GM19099 (cell line): ENCODE results near the gene VGF.

Experiments
- POLR2A ChIP-seq: IDR thresholded peaks from 3 replicates; pipeline ENCODE4 v1.6.1; 2011; ENCODE audit warnings: low read depth; ENCODE audit not compliant: insufficient read length; ENCODE audit errors: extremely low read depth

The VGF gene

DNA sequence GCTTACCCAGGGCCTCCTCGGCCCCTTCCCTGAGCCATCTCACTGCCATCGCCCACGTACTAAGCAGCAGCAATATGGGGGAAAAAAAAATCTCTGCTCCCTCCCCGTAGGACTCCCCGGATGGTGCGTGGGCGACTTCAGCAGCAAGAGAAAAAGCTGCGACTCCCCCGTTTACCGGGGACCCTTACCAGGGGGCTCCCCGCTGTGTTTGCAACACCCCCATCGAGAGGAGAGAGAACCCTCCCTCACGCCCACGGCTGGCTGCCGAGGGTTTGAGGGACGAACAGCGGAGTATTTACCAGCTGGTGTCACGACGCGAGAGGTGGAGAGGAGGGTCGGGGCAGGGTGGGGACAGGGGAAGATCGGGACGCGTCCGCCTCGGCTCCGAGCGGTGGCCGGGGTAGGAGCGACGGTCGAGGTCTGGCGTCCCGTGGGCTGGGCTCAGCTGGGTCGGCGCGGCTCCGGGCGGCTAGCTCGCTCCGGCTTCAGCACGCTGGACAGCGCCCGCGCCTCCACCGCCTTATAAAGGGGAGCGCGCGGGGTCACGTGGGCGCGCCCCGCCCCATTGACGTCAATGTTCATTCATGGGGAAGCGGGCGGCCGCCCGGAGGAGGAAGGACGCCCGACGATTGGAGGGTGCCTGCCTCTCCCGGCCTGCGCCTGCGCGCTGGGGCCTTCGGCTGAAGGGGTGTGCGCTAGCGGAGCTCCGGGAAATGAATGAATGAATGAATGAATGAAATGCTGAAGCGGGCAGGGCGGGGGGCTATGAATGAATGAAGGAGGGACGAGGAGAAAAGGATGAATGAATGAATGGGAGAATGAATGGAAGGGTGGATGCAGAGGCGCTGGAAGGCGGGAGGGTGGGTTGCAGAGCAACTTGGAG lies at the start of gene VGF:
TSS of gene VGF (minus strand) at position 495 of the 883 bp plus-strand sequence. CDS start 726 bp downstream, outside the sequence.
- no peak for TF ChIP-seq POLR2A

DNA sequence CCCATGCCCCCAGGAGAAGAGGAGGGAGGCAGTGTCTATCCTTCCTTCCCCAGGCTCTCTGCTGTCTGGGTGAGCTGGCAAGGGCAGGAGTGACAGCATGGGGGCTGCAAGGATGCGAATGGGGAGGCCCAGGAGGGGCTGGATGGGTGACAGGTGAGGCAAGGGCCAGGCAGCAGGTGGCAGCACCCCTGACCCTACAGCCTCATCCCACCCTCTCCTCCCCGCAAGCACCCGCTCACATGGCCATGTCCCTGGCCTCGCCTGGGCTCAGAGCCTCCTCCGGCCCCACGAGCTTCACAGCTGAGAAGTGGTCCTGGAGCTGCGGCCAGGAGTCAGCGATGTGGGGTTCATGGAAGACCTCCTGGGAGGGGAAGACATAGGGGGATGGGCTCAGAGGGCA lies 46.6 kb upstream of the VGF start:
- no peak for TF ChIP-seq POLR2A

DNA sequence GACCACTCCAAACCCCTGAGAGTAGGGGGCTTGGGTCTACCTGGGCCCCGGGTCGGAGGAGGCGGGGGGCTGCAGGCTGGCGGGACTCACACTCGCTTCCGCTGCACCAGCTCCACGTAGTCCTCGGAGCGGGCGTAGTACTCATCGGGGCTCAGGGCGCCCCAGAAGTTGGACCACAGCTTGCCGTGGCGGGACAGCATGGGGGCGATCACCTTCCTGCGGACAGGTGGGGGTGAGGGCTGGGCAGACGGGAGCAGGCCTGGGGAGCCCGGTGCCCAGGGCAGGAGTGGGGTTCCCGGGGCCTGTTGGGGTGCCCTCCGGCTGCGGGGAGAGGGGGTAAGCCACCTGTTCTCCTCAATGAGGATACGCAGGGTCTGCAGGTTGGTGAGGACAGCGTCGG lies 46.1 kb upstream of the VGF start:
- no peak for TF ChIP-seq POLR2A

DNA sequence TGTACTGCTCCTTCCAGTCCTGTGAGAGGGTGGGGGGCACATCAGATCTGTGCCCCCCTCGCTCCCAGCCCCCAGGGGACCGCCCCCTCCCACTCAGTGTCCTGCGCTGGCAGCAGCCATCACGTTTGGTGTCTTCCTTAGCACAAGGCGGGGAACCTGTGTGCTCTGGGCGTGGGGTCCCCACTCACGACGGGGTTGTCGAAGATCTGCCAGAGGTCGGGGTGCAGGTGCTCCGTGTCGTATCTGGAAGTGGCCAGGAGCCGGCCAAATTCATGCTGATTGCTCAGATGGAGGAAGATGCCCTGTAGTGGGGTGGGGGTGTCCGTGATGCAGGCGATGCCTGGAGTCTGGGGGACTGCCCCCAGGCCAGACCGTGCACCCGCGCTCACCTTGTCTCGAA lies 44.8 kb upstream of the VGF start:
- no peak for TF ChIP-seq POLR2A

DNA sequence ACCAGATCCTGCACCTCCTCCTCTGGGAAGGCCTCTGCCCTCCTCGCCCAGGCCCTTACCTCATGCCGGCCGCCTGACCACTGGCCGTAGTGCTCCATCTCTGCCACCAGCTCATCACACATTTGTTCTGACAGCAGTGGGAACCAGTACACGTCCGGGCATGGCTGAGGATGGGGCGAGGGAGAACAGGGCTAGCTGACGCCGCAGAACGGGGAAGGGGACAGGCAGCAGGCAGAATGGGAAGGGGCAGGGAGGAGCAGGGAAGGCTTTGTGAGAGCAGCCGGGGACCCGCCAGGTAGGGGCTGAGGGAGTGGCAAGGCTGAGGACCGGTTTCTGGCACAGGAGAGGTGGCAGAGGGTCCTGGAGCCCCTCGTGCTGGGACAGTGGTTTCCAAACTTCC lies 43.4 kb upstream of the VGF start:
- TF ChIP-seq POLR2A = no peak

DNA sequence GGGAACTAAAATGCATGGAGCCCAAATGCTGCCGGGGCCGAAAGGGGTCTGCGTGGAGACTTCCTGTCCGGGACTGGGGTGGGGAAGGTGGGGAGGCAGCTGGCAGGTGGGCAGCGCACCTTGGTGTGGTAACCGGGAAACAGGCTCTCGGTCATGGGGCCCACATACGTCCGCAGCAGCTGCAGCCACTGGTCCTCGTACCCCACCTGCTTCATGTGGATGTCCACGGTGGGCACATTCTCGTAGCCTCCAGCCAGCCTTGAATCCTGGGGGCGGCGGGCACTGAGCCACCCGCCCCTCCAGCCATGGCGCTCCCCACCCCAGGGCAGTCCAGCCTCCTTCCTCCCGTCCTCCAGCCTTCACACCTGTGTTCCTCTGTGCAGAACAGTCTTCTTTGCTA lies 42.1 kb upstream of the VGF start:
- no peak for TF ChIP-seq POLR2A

DNA sequence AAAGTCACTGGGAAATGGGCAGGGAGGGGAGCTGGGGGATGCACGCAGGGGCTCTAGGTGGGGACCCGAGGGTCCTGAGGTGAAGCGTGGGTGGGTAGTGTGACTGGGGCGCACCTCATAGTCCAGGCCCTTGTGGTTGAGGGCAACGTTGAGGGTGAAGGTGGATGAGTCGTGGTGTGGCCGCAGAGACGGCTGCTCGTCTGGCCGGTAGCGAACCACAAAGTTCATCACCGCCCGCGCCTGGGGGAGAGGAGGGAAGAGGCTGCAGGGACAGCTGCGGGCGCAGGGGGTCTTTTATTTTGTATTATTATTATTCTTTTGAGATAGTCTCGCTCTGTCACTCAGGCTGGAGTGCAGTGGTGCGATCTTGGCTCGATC lies 41.3 kb upstream of the VGF start:
- TF ChIP-seq POLR2A = no peak

DNA sequence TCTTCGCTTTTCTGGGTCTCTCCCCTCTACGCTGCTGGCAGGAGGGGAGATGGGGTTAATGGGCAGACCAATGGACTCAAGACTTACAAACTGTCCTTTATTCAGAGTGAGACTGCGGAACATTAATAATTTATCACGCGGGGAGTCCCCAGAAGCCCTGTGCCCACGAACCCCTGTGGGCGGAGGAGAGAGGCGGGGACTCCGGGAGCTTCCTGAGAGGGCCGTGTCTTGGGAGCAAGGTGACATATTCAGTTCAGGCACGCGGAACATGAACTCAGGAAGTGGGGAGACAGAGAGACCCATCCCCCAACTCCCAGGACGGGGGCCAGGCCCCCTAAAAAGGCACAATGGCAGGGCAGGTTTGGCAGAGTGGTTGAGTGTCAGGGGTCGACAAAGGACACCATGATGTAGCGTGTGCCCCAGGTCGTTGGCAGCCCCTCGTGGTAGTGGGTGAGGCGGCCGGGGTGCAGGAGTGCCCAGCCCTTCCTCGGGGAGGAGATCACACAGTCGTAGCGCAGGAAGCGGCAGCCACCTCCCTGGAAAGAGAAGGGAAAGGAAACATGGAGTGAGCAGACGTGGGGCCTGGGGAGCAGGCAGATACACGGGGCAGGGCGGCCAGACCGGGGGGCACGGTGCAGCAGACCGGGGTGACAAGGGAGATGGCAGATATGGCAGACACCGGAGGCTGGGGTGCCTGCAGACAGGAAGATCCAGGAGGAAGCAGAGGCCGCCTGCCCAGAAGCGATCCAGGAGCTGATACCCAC lies 40.7 kb upstream of the VGF start:
- no peak for TF ChIP-seq POLR2A

DNA sequence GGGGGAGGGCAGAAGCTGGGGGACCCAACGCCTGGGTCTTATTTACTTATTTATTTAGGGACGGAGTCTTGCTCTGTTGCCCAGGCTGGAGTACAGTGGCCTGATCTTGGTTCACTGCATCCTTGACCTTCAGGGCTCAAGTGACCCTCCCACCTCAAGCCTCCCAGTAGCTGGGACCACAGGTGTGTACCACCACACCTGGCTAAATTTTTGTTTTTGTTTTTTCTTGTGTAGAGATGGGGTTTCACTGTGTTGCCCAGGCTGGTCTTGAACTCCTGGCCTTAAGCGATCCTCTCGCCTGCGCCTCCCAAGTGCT lies 37.2 kb upstream of the VGF start:
- TF ChIP-seq POLR2A = no peak

DNA sequence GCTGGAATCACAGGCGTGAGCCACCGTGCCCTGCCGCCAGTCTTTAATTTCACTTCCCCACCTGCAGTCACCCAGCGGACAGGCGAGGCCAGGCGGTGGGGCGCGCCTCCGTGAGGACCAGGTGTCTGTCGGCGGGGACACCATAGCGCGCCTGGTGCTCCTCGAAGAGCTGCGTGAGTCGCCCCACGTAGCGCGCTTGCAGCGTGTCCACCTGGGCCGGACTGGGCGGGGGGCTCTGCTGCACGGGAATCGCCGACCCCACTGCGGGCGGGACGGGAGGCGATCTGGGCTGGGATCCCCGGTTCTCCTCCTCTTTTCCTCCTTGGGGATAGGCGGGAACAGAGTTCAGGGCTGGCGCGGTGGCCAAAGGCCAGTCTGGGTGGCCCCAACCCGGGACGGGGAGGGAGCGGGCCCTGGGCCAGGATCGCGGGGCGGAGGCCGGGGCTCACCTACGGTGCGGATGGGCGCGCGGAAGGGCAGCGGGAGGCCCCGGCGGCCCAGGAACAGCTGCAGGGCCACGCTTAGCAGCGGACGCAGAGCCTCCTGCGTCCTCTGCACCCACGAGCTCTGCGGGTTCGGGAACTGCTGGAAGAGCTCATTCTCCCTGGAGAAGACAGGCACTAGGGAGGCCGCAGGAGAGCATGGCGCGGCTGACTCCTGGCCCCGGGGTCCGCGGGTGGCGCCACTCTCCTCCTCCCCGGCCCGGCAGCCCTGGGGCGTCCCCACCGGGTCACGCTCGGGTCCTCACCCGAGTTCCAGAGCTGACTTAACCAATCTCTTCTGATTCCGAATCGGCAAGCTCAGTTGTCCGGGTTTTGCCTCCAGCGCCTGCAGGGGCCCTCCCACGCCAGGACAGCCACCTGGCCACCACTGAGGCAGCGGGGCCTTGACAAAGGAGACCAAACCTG lies 36.6 kb upstream of the VGF start:
- TF ChIP-seq POLR2A = no peak

DNA sequence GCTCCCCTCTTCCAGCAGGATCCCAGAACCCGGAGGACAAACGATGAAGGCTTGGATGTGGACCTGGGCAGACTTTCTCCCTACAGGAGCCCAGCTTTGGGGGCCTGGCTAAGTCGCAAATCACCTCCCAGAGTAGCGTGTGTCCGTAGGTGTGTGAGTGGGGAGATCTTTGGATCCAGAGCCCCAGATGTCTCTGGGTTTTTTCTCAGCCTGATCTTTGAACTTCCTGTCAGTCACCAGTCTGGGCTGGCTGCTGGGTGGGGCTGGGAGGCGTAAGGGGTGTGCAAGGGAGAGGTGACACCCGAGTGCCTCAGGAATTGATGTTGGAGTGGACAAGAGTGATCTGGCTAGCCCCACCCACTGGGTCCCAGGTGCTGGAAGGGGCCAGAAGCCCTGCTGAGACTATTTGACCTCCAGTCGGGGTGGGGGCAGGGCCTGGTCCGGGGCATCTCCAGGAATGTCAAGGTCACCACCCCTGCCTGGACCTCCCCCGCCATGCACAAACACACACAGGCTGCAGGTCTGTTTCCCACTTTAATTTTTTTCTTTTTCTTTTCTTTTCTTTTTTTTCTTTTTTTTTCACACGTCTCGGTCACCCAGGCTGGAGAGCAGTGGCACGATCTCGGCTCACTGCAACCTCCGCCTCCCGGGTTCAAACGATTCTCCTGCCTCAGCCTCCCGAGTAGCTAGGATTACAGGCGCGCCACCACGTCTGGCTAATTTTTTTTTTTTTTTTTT lies 35.7 kb upstream of the VGF start, which contains the start of gene MOGAT3:
TSS of gene MOGAT3 (minus strand) at position 175 of the 738 bp plus-strand sequence. CDS start 182 bp downstream, outside the sequence.
- TF ChIP-seq POLR2A = no peak

DNA sequence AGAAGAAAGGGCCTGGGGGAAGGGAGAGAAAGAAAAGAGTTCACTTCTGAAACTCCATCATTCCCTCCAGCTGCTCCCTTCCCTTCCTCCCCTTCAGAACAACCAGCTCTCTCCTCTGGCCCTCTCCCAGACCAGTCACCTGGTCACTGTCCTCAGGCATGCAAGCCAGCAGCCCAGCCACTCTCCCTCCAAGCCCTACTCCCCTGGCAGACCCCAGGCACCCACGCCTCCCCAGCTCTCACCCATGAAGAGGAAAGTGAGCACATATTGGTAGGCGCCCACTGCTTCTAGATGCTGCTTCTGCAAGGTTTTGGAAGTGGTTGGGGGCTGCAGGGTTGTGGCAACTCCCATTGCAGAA lies 35.1 kb upstream of the VGF start:
- no peak for TF ChIP-seq POLR2A

DNA sequence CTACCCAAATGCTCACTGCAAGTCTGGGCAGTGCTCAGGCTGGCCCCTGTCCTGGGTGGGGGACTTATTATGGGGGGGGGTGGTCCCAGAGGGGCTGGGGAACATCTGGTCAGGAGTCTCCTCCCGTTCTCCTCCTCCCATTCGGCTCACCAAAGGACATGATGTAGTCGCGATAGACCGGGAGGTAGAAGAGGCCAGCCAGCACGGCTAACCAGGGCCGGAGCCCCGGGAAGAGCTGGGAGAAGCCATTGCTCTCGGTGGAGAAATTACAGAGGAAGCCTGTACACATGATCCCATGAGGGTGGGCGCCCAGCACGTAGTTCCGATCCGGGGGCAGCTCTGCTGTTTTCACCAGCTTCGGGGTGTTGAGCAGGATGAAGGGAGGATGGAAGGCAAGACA lies 33.1 kb upstream of the VGF start:
- no peak for TF ChIP-seq POLR2A

DNA sequence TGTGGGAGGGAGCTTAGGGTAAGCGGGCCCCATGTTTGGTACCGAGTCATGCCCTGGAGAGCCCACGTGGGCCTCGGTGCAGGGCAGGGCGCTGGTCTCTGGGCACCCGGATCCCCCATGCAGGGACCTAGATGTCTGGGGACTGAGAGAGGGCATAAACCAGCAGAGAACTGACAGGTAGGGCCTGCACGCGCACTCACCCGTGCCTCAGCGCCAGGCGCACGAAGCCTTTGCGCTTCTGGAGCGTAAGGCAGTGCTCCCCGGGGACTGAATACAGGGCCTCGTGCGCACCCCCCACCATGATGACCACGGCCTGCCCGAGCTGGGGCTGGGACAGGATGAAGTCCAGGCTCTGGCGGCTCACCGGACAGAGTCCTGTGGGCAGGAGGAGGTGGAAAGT lies 32.6 kb upstream of the VGF start:
- no peak for TF ChIP-seq POLR2A
